ENCODE data around the gene ECE2. TPM values are rescaled to one million over a fixed set of nuclear protein-coding genes. Genes with fewer than 3 reads are reported as not detected.

Gene ECE2
- total and polyA plus RNA-seq, 4 donors = 3.6 to 23.1 (median 15.5) TPM

DNA sequence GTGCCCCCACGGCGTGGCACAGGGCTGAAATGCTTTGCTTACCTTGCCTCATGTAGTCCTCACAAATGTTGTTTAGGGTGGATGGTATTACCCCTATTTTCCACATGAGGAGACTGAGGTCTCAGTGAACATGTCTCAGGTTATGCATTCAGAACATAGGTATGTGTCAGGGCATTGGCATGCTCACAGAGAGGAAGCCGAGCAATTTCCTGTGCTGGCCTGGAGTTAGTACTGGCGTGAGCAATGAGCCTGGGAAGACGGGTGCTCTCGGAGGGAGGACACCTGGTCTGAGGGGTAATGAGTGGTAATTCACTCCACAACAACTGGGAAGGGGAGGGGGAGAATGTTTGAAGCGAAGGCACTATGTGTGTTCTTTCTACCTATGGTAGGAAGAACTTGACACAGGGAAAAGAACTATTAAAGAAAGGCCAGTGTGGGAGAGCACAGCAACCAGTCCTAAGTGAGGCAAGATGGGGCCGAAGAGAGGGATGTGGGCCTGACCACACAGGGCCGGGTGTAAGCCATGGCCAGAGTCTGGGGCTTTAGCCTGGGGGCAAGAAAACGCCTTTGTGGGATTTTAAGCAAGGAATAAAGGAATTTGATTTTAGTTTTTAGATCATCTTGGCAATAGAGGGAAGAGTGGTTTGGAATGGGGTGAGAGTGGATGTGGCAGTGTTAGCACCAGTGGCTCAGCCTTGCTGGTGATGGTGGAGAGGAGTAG is 56.7 kb downstream of the ECE2 start:
- Histone ChIP-seq H3K9me3 (ENCODE audit: control insufficient read depth, insufficient read depth, low read length) (no peaks in the 10 kb centered on the region), H3K27me3 (ENCODE audit: control insufficient read depth, insufficient read depth, low read length) (no peaks in the 10 kb centered on the region), H3K4me1 (ENCODE audit: control insufficient read depth, insufficient read depth, low read length) (peaks cover 21% of the 10 kb centered on the region), H3K36me3 (ENCODE audit: control insufficient read depth, insufficient read depth, low read length) (peaks cover 73% of the 10 kb centered on the region), H3K27ac (ENCODE audit: low read depth, low read length) (no peak overlapping the region), H3K4me3 (ENCODE audit: low read depth, low read length) (no peak overlapping the region)
- no peak for DNase-seq (ENCODE audit: low read depth in 4 of 6, low spot score in 6 of 6)
- 83% methylated on average over 10 of the region's 10 CpGs for WGBS (ENCODE audit: insufficient coverage)

DNA sequence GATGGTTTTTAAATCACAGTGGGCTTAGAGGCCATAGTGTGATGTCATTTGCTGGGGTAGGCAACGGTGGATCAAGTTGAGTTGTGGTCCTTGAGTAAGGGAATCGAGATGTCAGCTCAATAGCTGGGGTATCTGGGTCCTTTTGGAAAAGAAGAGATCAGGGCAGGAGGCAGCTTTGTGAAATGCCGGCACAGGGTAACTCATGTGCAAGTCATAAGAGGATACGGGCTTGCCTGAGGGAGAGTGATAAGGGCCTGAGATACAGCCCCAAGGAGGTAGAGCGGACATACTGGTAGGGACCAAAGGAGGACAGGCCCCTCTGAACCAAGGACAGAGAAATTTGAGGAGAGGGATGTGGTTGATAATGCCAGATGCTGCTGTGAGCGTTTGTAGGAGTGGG is 57.4 kb downstream of the ECE2 start:
- H3K27ac ChIP-seq (ENCODE audit: low read depth, low read length) = no peak overlapping the region
- DNase-seq (ENCODE audit: low read depth in 4 of 6, low spot score in 6 of 6) = no peak
- no peaks in the 10 kb centered on the region for H3K9me3 ChIP-seq (ENCODE audit: control insufficient read depth, insufficient read depth, low read length)
- H3K4me1 ChIP-seq (ENCODE audit: control insufficient read depth, insufficient read depth, low read length) = peaks cover 27% of the 10 kb centered on the region
- H3K36me3 ChIP-seq (ENCODE audit: control insufficient read depth, insufficient read depth, low read length) = peaks cover 66% of the 10 kb centered on the region
- H3K27me3 ChIP-seq (ENCODE audit: control insufficient read depth, insufficient read depth, low read length) = no peaks in the 10 kb centered on the region
- 87% methylated on average over 6 of the region's 6 CpGs for WGBS (ENCODE audit: insufficient coverage)
- H3K4me3 ChIP-seq (ENCODE audit: low read depth, low read length) = no peak overlapping the region

GRCh38 chr3:184333700-184334099 is 57.9 kb downstream of the ECE2 start:
- 97% methylated on average over 3 of the region's 3 CpGs for WGBS (ENCODE audit: insufficient coverage)
- Histone ChIP-seq H3K27ac (ENCODE audit: low read depth, low read length) (no peak overlapping the region), H3K27me3 (ENCODE audit: control insufficient read depth, insufficient read depth, low read length) (no peaks in the 10 kb centered on the region), H3K9me3 (ENCODE audit: control insufficient read depth, insufficient read depth, low read length) (no peaks in the 10 kb centered on the region), H3K36me3 (ENCODE audit: control insufficient read depth, insufficient read depth, low read length) (peaks cover 61% of the 10 kb centered on the region), H3K4me1 (ENCODE audit: control insufficient read depth, insufficient read depth, low read length) (peaks cover 33% of the 10 kb centered on the region), H3K4me3 (ENCODE audit: low read depth, low read length) (no peak overlapping the region)
- DNase-seq (ENCODE audit: low read depth in 4 of 6, low spot score in 6 of 6) = no peak

- Histone ChIP-seq H3K27me3 (ENCODE audit: control insufficient read depth, insufficient read depth, low read length) (no peaks in the 10 kb centered on the region), H3K4me3 (ENCODE audit: low read depth, low read length) (no peak overlapping the region), H3K36me3 (ENCODE audit: control insufficient read depth, insufficient read depth, low read length) (peaks cover 54% of the 10 kb centered on the region), H3K4me1 (ENCODE audit: control insufficient read depth, insufficient read depth, low read length) (peaks cover 42% of the 10 kb centered on the region), H3K9me3 (ENCODE audit: control insufficient read depth, insufficient read depth, low read length) (no peaks in the 10 kb centered on the region), H3K27ac (ENCODE audit: low read depth, low read length) (peak overlapping the region; percentile 96)
- DNase-seq (ENCODE audit: low read depth in 4 of 6, low spot score in 6 of 6) = no peak
- WGBS (ENCODE audit: insufficient coverage) = 85% methylated on average over 11 of the region's 15 CpGs
Measured at GRCh38 chr3:184334470-184335158, 58.8 kb downstream of the ECE2 start.

DNA sequence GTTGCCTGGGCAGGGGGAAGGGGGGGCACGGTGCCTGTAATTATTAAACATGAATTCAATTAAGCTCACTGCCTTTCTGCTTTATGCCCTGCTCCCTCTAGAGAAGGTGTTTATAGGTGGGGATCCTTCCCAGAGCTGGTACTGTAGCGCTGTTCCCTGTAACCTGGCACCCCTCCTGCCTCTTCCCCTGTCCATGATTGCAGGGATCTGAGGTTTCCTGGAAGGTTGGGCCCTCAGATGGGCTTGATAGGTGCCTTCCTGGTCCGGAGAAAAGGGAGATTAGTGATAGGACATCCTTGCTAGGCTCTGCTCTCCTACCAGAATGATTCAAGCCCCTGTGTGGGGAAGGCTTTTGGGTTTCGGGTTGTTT is 59.5 kb downstream of the ECE2 start:
- DNase-seq (ENCODE audit: low read depth in 4 of 6, low spot score in 6 of 6) = no peak
- peaks cover 50% of the 10 kb centered on the region for H3K36me3 ChIP-seq (ENCODE audit: control insufficient read depth, insufficient read depth, low read length)
- WGBS (ENCODE audit: insufficient coverage) = 23% methylated on average over 2 of the region's 4 CpGs

DNA sequence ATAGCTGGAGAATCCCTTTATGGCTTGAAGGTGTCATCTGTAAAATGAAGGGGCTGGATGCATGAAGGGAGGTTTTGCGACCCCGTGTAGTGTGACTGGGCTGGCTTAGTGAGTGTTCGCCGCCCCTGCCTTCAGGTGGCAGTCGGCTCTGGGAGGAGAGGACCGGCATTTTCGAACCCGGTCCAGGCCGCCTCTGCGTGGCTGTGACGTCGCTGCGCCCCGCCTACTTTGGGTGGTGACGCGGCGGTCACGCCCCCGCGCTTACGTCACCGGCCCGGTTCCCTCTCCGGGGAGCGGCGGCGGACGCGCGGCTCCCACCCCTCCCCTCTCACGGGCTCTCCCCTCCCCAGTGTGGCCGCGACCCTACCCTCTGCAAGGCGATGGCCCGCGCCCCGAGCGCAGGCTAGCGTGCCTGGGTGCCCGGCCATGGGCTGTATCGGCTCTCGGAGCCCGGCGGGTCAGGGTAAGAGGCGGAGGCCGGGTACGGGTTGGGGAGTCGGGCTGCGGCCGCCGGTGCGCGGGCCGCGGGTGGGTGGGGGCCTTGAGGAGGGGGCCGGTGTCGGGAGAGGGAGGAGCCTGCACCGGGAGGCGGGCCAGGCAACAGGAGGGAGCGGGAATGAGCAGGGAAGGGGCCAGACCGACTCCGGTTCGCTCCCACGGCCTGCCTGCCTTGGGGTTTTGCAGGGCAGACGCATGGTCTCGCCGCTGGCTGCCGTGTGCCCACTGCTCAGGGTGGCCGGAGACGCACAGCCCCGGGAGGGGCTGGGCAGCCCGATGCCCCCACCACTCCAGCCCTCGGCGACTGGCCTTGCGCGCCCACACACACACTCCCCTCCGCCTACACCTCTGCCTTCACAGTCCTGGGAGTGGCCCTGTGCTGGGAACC is 60.1 kb downstream of the ECE2 start:
- WGBS (ENCODE audit: insufficient coverage) = under 1% methylated on average over 71 of the region's 77 CpGs
- Histone ChIP-seq H3K4me1 (ENCODE audit: control insufficient read depth, insufficient read depth, low read length) (peaks cover 53% of the 10 kb centered on the region), H3K27me3 (ENCODE audit: control insufficient read depth, insufficient read depth, low read length) (no peaks in the 10 kb centered on the region), H3K4me3 (ENCODE audit: low read depth, low read length) (peak overlapping the region; percentile 62), H3K36me3 (ENCODE audit: control insufficient read depth, insufficient read depth, low read length) (peaks cover 52% of the 10 kb centered on the region), H3K27ac (ENCODE audit: low read depth, low read length) (peak overlapping the region; percentile 96), H3K9me3 (ENCODE audit: control insufficient read depth, insufficient read depth, low read length) (no peaks in the 10 kb centered on the region)
- peak; percentile 65 to 95 (median 80) for DNase-seq (ENCODE audit: low read depth in 4 of 6, low spot score in 6 of 6)

More for the DNA sequence above, 59.5 kb downstream of the ECE2 start:
- Histone ChIP-seq H3K4me1 (ENCODE audit: control insufficient read depth, insufficient read depth, low read length) (peaks cover 47% of the 10 kb centered on the region), H3K27ac (ENCODE audit: low read depth, low read length) (peak overlapping the region; percentile 96), H3K4me3 (ENCODE audit: low read depth, low read length) (peak overlapping the region; percentile 62), H3K9me3 (ENCODE audit: control insufficient read depth, insufficient read depth, low read length) (no peaks in the 10 kb centered on the region), H3K27me3 (ENCODE audit: control insufficient read depth, insufficient read depth, low read length) (no peaks in the 10 kb centered on the region)

DNA sequence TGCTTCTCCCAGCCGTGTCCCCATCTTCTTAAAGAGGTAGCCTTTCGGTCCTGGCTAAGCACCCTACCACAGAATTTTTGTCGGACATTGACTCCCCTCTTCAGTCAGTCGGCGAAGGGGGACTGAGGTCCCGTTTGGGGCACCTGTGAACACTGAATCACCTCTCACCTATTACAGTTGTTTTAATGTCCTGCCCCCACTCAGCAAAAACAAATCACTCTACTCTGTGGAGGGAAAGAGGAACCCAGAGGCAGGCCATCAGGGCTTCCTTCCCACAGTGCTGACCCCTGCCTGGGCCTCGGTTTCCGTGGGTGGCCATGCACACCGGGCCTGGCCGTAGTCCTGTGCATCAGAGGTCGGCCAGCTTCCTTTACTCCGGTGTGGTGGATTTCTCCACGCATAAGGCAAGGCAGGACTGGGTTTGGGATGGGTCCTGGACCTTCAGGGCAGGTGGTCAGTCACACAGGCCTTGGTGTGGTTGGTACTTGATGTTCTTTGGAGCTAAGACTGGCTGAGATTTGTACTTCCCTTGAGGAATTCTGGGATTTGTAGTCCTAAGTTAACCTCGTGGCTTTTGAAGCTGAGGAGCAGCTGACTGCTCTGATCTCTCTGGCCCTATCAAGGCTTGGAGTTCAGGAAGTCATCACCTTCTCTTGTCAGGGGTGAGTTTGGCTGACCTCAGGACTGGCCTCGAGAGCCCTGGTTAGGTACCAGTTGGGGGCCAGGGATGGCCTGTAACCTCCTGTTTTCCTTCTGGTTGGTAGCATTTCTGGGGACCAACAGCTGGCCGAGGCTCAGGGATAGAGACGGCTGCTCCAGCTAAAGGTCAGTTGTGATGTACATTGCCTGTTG is 61.0 kb downstream of the ECE2 start:
- Histone ChIP-seq H3K4me1 (ENCODE audit: control insufficient read depth, insufficient read depth, low read length) (peaks cover 55% of the 10 kb centered on the region), H3K9me3 (ENCODE audit: control insufficient read depth, insufficient read depth, low read length) (no peaks in the 10 kb centered on the region), H3K27me3 (ENCODE audit: control insufficient read depth, insufficient read depth, low read length) (no peaks in the 10 kb centered on the region), H3K4me3 (ENCODE audit: low read depth, low read length) (peak overlapping the region; percentile 62), H3K36me3 (ENCODE audit: control insufficient read depth, insufficient read depth, low read length) (peaks cover 52% of the 10 kb centered on the region), H3K27ac (ENCODE audit: low read depth, low read length) (peak overlapping the region; percentile 96)
- peak in 3 of 6 donors; percentile 66 to 81 (median 81) for DNase-seq (ENCODE audit: low read depth in 4 of 6, low spot score in 6 of 6)
- 17% methylated on average over 16 of the region's 17 CpGs for WGBS (ENCODE audit: insufficient coverage)

GRCh38 chr3:184337399-184337714 is 61.5 kb downstream of the ECE2 start, which contains the start of gene FAM131A:
FAM131A (plus strand) TSS chr3:184337600; CDS start chr3:184337631, 31 bp downstream.
- Histone ChIP-seq H3K4me3 (ENCODE audit: low read depth, low read length) (peak within 1 kb of the TSS; percentile 62), H3K27ac (ENCODE audit: low read depth, low read length) (peak within 1 kb of the TSS; percentile 96), H3K27me3 (ENCODE audit: control insufficient read depth, insufficient read depth, low read length) (no peaks in the 10 kb centered on the region), H3K9me3 (ENCODE audit: control insufficient read depth, insufficient read depth, low read length) (no peaks in the 10 kb centered on the region), H3K36me3 (ENCODE audit: control insufficient read depth, insufficient read depth, low read length) (peaks cover 52% of the 10 kb centered on the region), H3K4me1 (ENCODE audit: control insufficient read depth, insufficient read depth, low read length) (peaks cover 55% of the 10 kb centered on the region)
- DNase-seq (ENCODE audit: low read depth in 4 of 6, low spot score in 6 of 6) = peak in 2 of 6 donors; percentile 29 to 94
- 49% methylated on average over 6 of the region's 6 CpGs for WGBS (ENCODE audit: insufficient coverage)

GRCh38 chr3:184337981-184338380 is 62.2 kb downstream of the ECE2 start:
- H3K27me3 ChIP-seq (ENCODE audit: control insufficient read depth, insufficient read depth, low read length) = no peaks in the 10 kb centered on the region
- H3K27ac ChIP-seq (ENCODE audit: low read depth, low read length) = peak overlapping the region; percentile 96
- WGBS (ENCODE audit: insufficient coverage) = 45% methylated on average over 5 of the region's 7 CpGs
- peaks cover 55% of the 10 kb centered on the region for H3K4me1 ChIP-seq (ENCODE audit: control insufficient read depth, insufficient read depth, low read length)
- no peak overlapping the region for H3K4me3 ChIP-seq (ENCODE audit: low read depth, low read length)
- no peak for DNase-seq (ENCODE audit: low read depth in 4 of 6, low spot score in 6 of 6)
- no peaks in the 10 kb centered on the region for H3K9me3 ChIP-seq (ENCODE audit: control insufficient read depth, insufficient read depth, low read length)
- peaks cover 52% of the 10 kb centered on the region for H3K36me3 ChIP-seq (ENCODE audit: control insufficient read depth, insufficient read depth, low read length)
